HEK293 (cell line): ENCODE measurements around the gene MATCAP1.

Source experiments
- CTCF ChIA-PET: fragments of 350-600 bp; formaldehyde crosslinking; extraction: SDS; loops from one replicate; lab custom pipeline; 2021; ENCODE audit warnings: antibody characterized with exemption; lab: Yijun Ruan, JAX
- POLR2A ChIA-PET: fragments of 300-600 bp; formaldehyde crosslinking; extraction: SDS; loops from one replicate; lab custom pipeline; 2020; ENCODE audit warnings: antibody characterized with exemption, inconsistent platforms; lab: Yijun Ruan, JAX
- H3K27ac ChIP-seq: fragments of 200-500 bp; sonication (Bioruptor generic); 2 replicates; pipeline ENCODE4 v1.5.1; 2014; ENCODE audit warnings: low read depth, low read length, control low read depth, inconsistent platforms; ENCODE audit errors: extremely low read depth
- H3K36me3 ChIP-seq, 2 experiments: fragments of 200-500 bp in 1 of 2; sonication (Bioruptor generic) in 1 of 2; 1 replicate in 1 of 2; 2 replicates in 1 of 2; pipeline ENCODE4 v1.5.1; 2014 to 2017; ENCODE audit warnings: inconsistent platforms in 2 of 2, low read length in 2 of 2; ENCODE audit not compliant: control insufficient read depth in 2 of 2, insufficient read depth in 1 of 2
- H3K4me1 ChIP-seq: fragments of 200-500 bp; sonication (Bioruptor generic); 2 replicates; pipeline ENCODE4 v1.5.1; 2014; ENCODE audit warnings: mild to moderate bottlenecking, low read length, inconsistent platforms; ENCODE audit not compliant: control insufficient read depth, insufficient read depth
- H3K4me3 ChIP-seq: 2 replicates; pipeline ENCODE4 v1.5.1; 2011; ENCODE audit warnings: low read depth, mild to moderate bottlenecking, control low read depth, low read length, moderate library complexity
- H3K9me3 ChIP-seq: fragments of 200-500 bp; sonication (Bioruptor generic); 2 replicates; pipeline ENCODE4 v1.5.1; 2014; ENCODE audit warnings: low read depth, low read length, inconsistent platforms; ENCODE audit not compliant: control insufficient read depth, insufficient read depth
- CTCF ChIP-seq: fragments of 450-650 bp; formaldehyde crosslinking; IDR thresholded peaks from 2 replicates; pipeline ENCODE4 v1.5.1; 2016; ENCODE audit warnings: missing biosample characterization, missing genetic modification characterization
- HIC1 ChIP-seq: fragments of 450-650 bp; formaldehyde crosslinking; IDR thresholded peaks from 2 replicates; pipeline ENCODE4 v1.5.1; 2016; ENCODE audit warnings: missing biosample characterization, missing genetic modification characterization
- INSM2 ChIP-seq: fragments of 450-650 bp; formaldehyde crosslinking; IDR thresholded peaks from 2 replicates; pipeline ENCODE4 v1.5.1; 2016; ENCODE audit warnings: missing biosample characterization, missing genetic modification characterization
- KLF9 ChIP-seq: fragments of 450-650 bp; formaldehyde crosslinking; IDR thresholded peaks from 2 replicates; pipeline ENCODE4 v1.5.1; 2016; ENCODE audit warnings: missing biosample characterization, missing genetic modification characterization, low read depth
- PRDM1 ChIP-seq: fragments of 450-650 bp; formaldehyde crosslinking; IDR thresholded peaks from 2 replicates; pipeline ENCODE4; 2016; ENCODE audit warnings: missing biosample characterization, missing genetic modification characterization
- REST ChIP-seq: fragments of 450-650 bp; formaldehyde crosslinking; IDR thresholded peaks from 2 replicates; pipeline ENCODE4 v1.5.1; 2016; ENCODE audit warnings: missing biosample characterization, missing genetic modification characterization
- ZBTB6 ChIP-seq: fragments of 450-650 bp; formaldehyde crosslinking; IDR thresholded peaks from 2 replicates; pipeline ENCODE4 v1.5.1; 2017; ENCODE audit warnings: missing biosample characterization, missing genetic modification characterization
- ZBTB7A ChIP-seq: fragments of 450-650 bp; formaldehyde crosslinking; IDR thresholded peaks from 2 replicates; pipeline ENCODE4 v1.5.1; 2016; ENCODE audit warnings: low read depth, missing biosample characterization, missing genetic modification characterization
- ZNF132 ChIP-seq: fragments of 450-650 bp; formaldehyde crosslinking; IDR thresholded peaks from 2 replicates; pipeline ENCODE4 v1.5.1; 2017; ENCODE audit warnings: missing biosample characterization, missing genetic modification characterization, borderline replicate concordance
- ZNF138 ChIP-seq: fragments of 450-650 bp; formaldehyde crosslinking; IDR thresholded peaks from 2 replicates; pipeline ENCODE4 v1.5.1; 2016; ENCODE audit warnings: missing biosample characterization, missing genetic modification characterization, borderline replicate concordance
- ZNF157 ChIP-seq: fragments of 450-650 bp; formaldehyde crosslinking; IDR thresholded peaks from 2 replicates; pipeline ENCODE4 v1.5.1; 2016; ENCODE audit warnings: missing biosample characterization, missing genetic modification characterization
- ZNF169 ChIP-seq: fragments of 450-650 bp; formaldehyde crosslinking; IDR thresholded peaks from 2 replicates; pipeline ENCODE4 v1.5.1; 2016; ENCODE audit warnings: missing biosample characterization, missing genetic modification characterization
- ZNF174 ChIP-seq: fragments of 450-650 bp; formaldehyde crosslinking; IDR thresholded peaks from 2 replicates; pipeline ENCODE4 v1.5.0; 2017; ENCODE audit warnings: missing biosample characterization, mild to moderate bottlenecking, missing genetic modification characterization
- ZNF341 ChIP-seq: fragments of 450-650 bp; formaldehyde crosslinking; IDR thresholded peaks from 2 replicates; pipeline ENCODE4; 2016; ENCODE audit warnings: low read depth, missing biosample characterization, missing genetic modification characterization
- ZNF670 ChIP-seq: fragments of 450-650 bp; formaldehyde crosslinking; IDR thresholded peaks from 2 replicates; pipeline ENCODE4 v1.5.1; 2016; ENCODE audit warnings: missing biosample characterization, missing genetic modification characterization, low read depth
- ZNF701 ChIP-seq: fragments of 450-650 bp; formaldehyde crosslinking; IDR thresholded peaks from 2 replicates; pipeline ENCODE4 v1.5.1; 2016; ENCODE audit warnings: missing biosample characterization, missing genetic modification characterization
- ZNF785 ChIP-seq: fragments of 450-650 bp; formaldehyde crosslinking; IDR thresholded peaks from 2 replicates; pipeline ENCODE4 v1.5.1; 2016; ENCODE audit warnings: missing biosample characterization, missing genetic modification characterization

The MATCAP1 gene

GRCh38 chr16:67181346-67181745 is 2.4 kb downstream of the MATCAP1 start:
- ChIA-PET CTCF (interaction anchor here (0.6 to 1.0 kb wide), 3 partner anchors 19 to 368 kb away, joined by 3 to 5 read pairs (median 3); no protein-coding TSS in a partner anchor), POLR2A (interaction anchor here (0.7 kb wide), 1 partner anchor 206 kb away, joined by 7 read pairs; no protein-coding TSS in a partner anchor)
- Histone ChIP-seq H3K27ac (no peak overlapping the region), H3K4me1 (peaks cover 9% of the 10 kb centered on the region), H3K4me3 (no peak overlapping the region), H3K36me3 (peaks cover 0 to 32% of the 10 kb centered on the region in 2 experiments; a peak in 1 of 3 replicates), H3K9me3 (no peaks in the 10 kb centered on the region)
- TF ChIP-seq INSM2 (tag by site-specific recombination) (no peak), PRDM1 (tag by site-specific recombination) (peak; percentile 64; the same call in 1 of the 2 replicates), ZBTB6 (tag by site-specific recombination) (no peak)

GRCh38 chr16:67180166-67180565 is 3.6 kb downstream of the MATCAP1 start:
- no peaks in the 10 kb centered on the region for H3K9me3 ChIP-seq
- H3K4me1 ChIP-seq: peaks cover 9% of the 10 kb centered on the region
- H3K36me3 ChIP-seq: peaks cover 0 to 38% of the 10 kb centered on the region in 2 experiments; a peak in 1 of 3 replicates
- no peak overlapping the region for H3K4me3 ChIP-seq
- no peak overlapping the region for H3K27ac ChIP-seq
- CTCF ChIA-PET: interaction anchor here (1.0 kb wide), 1 partner anchor 18 kb away, joined by 5 read pairs; no protein-coding TSS in a partner anchor
- POLR2A ChIA-PET: no interaction called here
- 0 out of 2 replicates have a peak, but pooled peaks have one; percentile 13 for TF ChIP-seq KLF9 (tag by site-specific recombination)
- TF ChIP-seq ZNF174 (tag by site-specific recombination): no peak
- TF ChIP-seq, all 188 proteins: peak for 1

- peaks cover 0 to 41% of the 10 kb centered on the region in 2 experiments; a peak in 1 of 3 replicates for H3K36me3 ChIP-seq
- no peak overlapping the region for H3K27ac ChIP-seq
- ChIA-PET POLR2A (interaction anchor here (0.5 kb wide), 1 partner anchor 67 kb away, joined by 3 read pairs; no protein-coding TSS in a partner anchor), CTCF (interaction anchor here (0.8 to 1.3 kb wide), 2 partner anchors 24 to 48 kb away, joined by 3 read pairs; no protein-coding TSS in a partner anchor)
- peaks cover 10% of the 10 kb centered on the region for H3K4me1 ChIP-seq
- H3K9me3 ChIP-seq: no peaks in the 10 kb centered on the region
- H3K4me3 ChIP-seq: no peak overlapping the region
- TF ChIP-seq ZNF157 (tag by site-specific recombination) (no peak), ZNF701 (no peak), ZNF341 (tag by site-specific recombination) (peak; percentile 33; the same call in 1 of the 2 replicates), REST (tag by site-specific recombination) (no peak), ZNF132 (no peak), ZNF169 (tag by site-specific recombination) (no peak), ZNF785 (no peak), CTCF (peak; percentile 48), ZBTB7A (tag by site-specific recombination) (no peak), ZNF670 (no peak), ZNF138 (tag by site-specific recombination) (no peak), HIC1 (tag by site-specific recombination) (0 out of 2 replicates have a peak, but pooled peaks have one; percentile 14)
These were observed 4.2 kb downstream of the MATCAP1 start for GRCh38 chr16:67179421-67180080.
